Inferior parietal cortex (tissue), 1 donor: ENCODE measurements around the gene EHD2.
"Not testable (repeated sequence)": the region's sequence is repeated elsewhere in the genome, so short reads cannot be mapped to it uniquely, and the experiment has no call there.

ENCODE experiments used
- DNase-seq: peaks from one replicate; pipeline ENCODE4 v3.0.0-alpha.2; 2016; ENCODE audit errors: extremely low spot score

Gene EHD2

GRCh38 chr19:47769534-47769933, 56.3 kb downstream of the EHD2 start:
- DNase-seq, result no peak

GRCh38 chr19:47771291-47771690, 58.1 kb downstream of the EHD2 start:
- not testable (repeated sequence) for DNase-seq

- no peak for DNase-seq
Observed at GRCh38 chr19:47776568-47776967, 63.3 kb downstream of the EHD2 start.

GRCh38 chr19:47777245-47778048, 64.2 kb downstream of the EHD2 start:
- not testable (repeated sequence) for DNase-seq

GRCh38 chr19:47778049-47778953, 65.1 kb downstream of the EHD2 start, which contains the start of gene SELENOW:
TSS of gene SELENOW (plus strand) at chr19:47778703. CDS start at chr19:47778786, 83 bp downstream.
- peak; percentile 84 for DNase-seq

- peak; percentile 45 for DNase-seq
Observed at GRCh38 chr19:47778954-47779351, 65.7 kb downstream of the EHD2 start.

GRCh38 chr19:47779524-47780214, 66.4 kb downstream of the EHD2 start:
- peak; percentile 47 for DNase-seq

- no peak for DNase-seq
Observed at GRCh38 chr19:47780215-47780551, 67.0 kb downstream of the EHD2 start.

GRCh38 chr19:47781590-47782262, 68.5 kb downstream of the EHD2 start:
- DNase-seq, result peak; percentile 77

GRCh38 chr19:47786566-47786965, 73.3 kb downstream of the EHD2 start:
- DNase-seq, result no peak

- DNase-seq, result not testable (repeated sequence)
Observed at GRCh38 chr19:47787307-47787706, 74.1 kb downstream of the EHD2 start.

- DNase-seq, result not testable (repeated sequence)
Observed at GRCh38 chr19:47789811-47790210, 76.6 kb downstream of the EHD2 start.

GRCh38 chr19:47790398-47790814, 77.2 kb downstream of the EHD2 start:
- peak; percentile 61 for DNase-seq

GRCh38 chr19:47792616-47793015, 79.4 kb downstream of the EHD2 start:
- no peak for DNase-seq
